ENCODE data around the gene C10orf105.

Gene C10orf105

DNA sequence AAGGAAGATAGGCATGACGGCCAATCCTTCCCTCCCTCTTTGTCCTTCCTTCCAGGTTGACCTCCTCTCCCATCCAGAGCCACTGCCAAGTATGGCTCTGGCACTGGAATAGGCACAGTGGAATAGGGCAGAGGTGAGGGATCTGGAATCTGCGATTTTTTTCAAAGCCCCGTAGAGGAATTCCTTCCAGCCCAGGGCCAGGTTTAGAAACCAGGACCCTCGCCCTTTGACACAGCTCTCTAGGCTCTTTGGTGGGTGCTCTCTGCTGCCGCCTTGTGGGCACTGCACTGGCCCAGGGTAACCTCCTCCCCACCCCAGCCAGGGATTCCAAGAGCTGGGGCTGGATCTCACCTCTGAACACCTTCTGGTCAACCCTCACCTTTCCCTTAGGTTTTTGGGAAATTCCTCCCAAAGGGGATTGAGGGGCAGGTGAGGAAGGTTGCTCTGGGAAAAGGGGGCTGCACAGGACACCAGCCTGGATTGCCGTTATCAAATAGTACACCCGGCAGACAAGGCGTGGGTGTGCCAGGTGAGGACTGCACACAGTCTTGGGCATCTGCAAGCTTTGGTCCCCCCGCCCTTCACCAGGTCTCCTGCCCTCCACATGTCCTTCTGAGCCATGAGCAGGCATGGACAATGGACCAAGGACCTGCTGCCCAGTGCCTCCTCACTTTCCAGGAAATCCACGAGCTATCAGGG, 22.8 kb downstream of the C10orf105 start:
- no peaks in the 10 kb centered on the region; the same call in 1 of the 2 replicates for H3K4me1 ChIP-seq (ENCODE audit: insufficient read depth, low read length)
- no peaks in the 10 kb centered on the region for H3K9me3 ChIP-seq (ENCODE audit: control insufficient read depth, insufficient read depth, low read length)
- no peak overlapping the region for H3K9ac ChIP-seq (ENCODE audit: low read depth, low read length)
- no peaks in the 10 kb centered on the region for H3K36me3 ChIP-seq (ENCODE audit: insufficient read depth, low read length)

- no peaks in the 10 kb centered on the region for H3K9me3 ChIP-seq (ENCODE audit: control insufficient read depth, insufficient read depth, low read length)
- H3K4me1 ChIP-seq (ENCODE audit: insufficient read depth, low read length): no peaks in the 10 kb centered on the region; the same call in 1 of the 2 replicates
- H3K9ac ChIP-seq (ENCODE audit: low read depth, low read length): no peak overlapping the region
- no peaks in the 10 kb centered on the region for H3K36me3 ChIP-seq (ENCODE audit: insufficient read depth, low read length)
Measured at GRCh38 chr10:71695502-71696476, 23.8 kb downstream of the C10orf105 start.

GRCh38 chr10:71694567-71694968, 25.0 kb downstream of the C10orf105 start:
- Histone ChIP-seq H3K36me3 (ENCODE audit: insufficient read depth, low read length) (no peaks in the 10 kb centered on the region), H3K9ac (ENCODE audit: low read depth, low read length) (no peak overlapping the region), H3K4me1 (ENCODE audit: insufficient read depth, low read length) (no peaks in the 10 kb centered on the region; the same call in 1 of the 2 replicates), H3K9me3 (ENCODE audit: control insufficient read depth, insufficient read depth, low read length) (no peaks in the 10 kb centered on the region)

GRCh38 chr10:71694039-71694501, 25.5 kb downstream of the C10orf105 start:
- H3K4me1 ChIP-seq (ENCODE audit: insufficient read depth, low read length): no peaks in the 10 kb centered on the region; the same call in 1 of the 2 replicates
- H3K9me3 ChIP-seq (ENCODE audit: control insufficient read depth, insufficient read depth, low read length): no peaks in the 10 kb centered on the region
- H3K9ac ChIP-seq (ENCODE audit: low read depth, low read length): no peak overlapping the region
- no peaks in the 10 kb centered on the region for H3K36me3 ChIP-seq (ENCODE audit: insufficient read depth, low read length)

DNA sequence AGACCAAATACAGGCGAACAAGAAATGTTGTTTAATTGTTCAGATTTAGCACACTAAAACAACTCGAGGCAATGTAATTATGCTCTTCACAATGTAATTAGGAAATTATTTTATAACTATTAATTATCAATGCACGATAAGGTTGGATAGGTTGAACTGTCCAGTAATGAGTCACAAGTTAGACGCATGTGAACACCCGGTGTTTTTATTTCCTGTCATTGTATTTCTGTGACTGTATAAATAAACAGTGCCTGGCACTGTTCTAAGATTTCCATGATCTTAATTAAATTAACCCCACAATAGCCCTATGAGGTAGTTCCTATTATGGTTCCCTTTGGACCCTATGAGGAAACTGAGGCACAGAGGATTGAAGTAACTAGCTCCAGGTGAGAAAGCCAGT, 26.2 kb downstream of the C10orf105 start:
- no peak overlapping the region for H3K9ac ChIP-seq (ENCODE audit: low read depth, low read length)
- no peaks in the 10 kb centered on the region; the same call in 1 of the 2 replicates for H3K4me1 ChIP-seq (ENCODE audit: insufficient read depth, low read length)
- no peaks in the 10 kb centered on the region for H3K9me3 ChIP-seq (ENCODE audit: control insufficient read depth, insufficient read depth, low read length)
- H3K36me3 ChIP-seq (ENCODE audit: insufficient read depth, low read length): no peaks in the 10 kb centered on the region

GRCh38 chr10:71692598-71693306, 26.8 kb downstream of the C10orf105 start:
- H3K4me1 ChIP-seq (ENCODE audit: insufficient read depth, low read length): no peaks in the 10 kb centered on the region; the same call in 1 of the 2 replicates
- no peak overlapping the region for H3K9ac ChIP-seq (ENCODE audit: low read depth, low read length)
- no peaks in the 10 kb centered on the region for H3K36me3 ChIP-seq (ENCODE audit: insufficient read depth, low read length)
- no peaks in the 10 kb centered on the region for H3K9me3 ChIP-seq (ENCODE audit: control insufficient read depth, insufficient read depth, low read length)

- peaks cover 2% of the 10 kb centered on the region; the same call in 1 of the 2 replicates for H3K4me1 ChIP-seq (ENCODE audit: insufficient read depth, low read length)
- H3K9me3 ChIP-seq (ENCODE audit: control insufficient read depth, insufficient read depth, low read length): no peaks in the 10 kb centered on the region
- no peaks in the 10 kb centered on the region for H3K36me3 ChIP-seq (ENCODE audit: insufficient read depth, low read length)
- H3K9ac ChIP-seq (ENCODE audit: low read depth, low read length): no peak overlapping the region
Measured at GRCh38 chr10:71691405-71691804, 28.2 kb downstream of the C10orf105 start.

DNA sequence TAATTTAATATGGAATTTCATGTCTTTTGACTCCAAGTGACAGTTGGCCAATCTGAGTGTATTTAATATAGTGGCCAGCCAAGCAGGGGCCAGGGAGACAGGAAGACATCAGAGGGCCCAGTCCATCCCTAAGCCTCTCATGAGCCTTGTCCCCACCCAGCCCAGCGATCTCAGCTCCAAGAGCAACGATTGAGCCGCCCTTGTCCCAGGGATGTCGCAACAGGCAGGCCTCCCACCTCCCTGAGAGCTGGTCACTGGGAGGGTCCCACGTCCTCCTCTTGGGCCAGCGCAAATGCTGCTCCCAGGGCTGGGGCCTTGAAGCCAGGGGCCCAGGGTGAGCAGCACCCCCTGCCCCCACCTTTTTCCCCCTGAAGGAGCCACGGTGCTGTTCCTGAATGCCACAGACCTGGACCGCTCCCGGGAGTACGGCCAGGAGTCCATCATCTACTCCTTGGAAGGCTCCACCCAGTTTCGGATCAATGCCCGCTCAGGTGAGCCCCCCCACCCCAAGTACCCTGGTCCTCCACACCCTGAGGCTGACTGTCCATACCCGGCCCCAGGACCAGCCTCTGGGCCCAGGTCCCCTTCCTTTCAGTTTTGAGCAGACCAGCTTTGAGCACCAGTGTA, 29.4 kb downstream of the C10orf105 start:
- Histone ChIP-seq H3K4me1 (ENCODE audit: insufficient read depth, low read length) (peaks cover 14% of the 10 kb centered on the region), H3K9me3 (ENCODE audit: control insufficient read depth, insufficient read depth, low read length) (no peaks in the 10 kb centered on the region), H3K36me3 (ENCODE audit: insufficient read depth, low read length) (no peaks in the 10 kb centered on the region), H3K9ac (ENCODE audit: low read depth, low read length) (no peak overlapping the region)

DNA sequence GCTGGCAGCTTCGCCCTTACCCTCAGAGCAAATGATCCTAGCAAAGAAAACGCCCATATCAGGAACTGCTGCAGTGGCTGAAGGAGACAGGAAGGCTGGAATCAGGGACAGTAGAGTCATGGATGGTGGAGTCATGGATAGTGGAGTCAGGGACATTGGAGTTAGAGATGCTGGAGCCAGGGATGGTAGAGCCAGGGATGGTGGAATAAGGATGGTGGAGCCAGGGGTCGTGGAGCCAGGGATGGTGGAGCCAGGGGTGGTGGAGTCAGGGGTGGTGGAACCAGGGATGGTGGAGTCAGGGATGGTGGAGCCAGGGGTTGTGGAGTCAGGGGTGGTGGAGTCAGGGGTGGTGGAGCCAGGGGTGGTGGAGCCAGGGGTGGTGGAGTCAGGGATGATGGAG, 31.3 kb downstream of the C10orf105 start:
- Histone ChIP-seq H3K9me3 (ENCODE audit: control insufficient read depth, insufficient read depth, low read length) (no peaks in the 10 kb centered on the region), H3K36me3 (ENCODE audit: insufficient read depth, low read length) (no peaks in the 10 kb centered on the region), H3K9ac (ENCODE audit: low read depth, low read length) (no peak overlapping the region), H3K4me1 (ENCODE audit: insufficient read depth, low read length) (peaks cover 24% of the 10 kb centered on the region)

GRCh38 chr10:71687480-71687879, 32.1 kb downstream of the C10orf105 start:
- Histone ChIP-seq H3K9ac (ENCODE audit: low read depth, low read length) (no peak overlapping the region), H3K9me3 (ENCODE audit: control insufficient read depth, insufficient read depth, low read length) (no peaks in the 10 kb centered on the region), H3K36me3 (ENCODE audit: insufficient read depth, low read length) (no peaks in the 10 kb centered on the region), H3K4me1 (ENCODE audit: insufficient read depth, low read length) (peaks cover 24% of the 10 kb centered on the region)

DNA sequence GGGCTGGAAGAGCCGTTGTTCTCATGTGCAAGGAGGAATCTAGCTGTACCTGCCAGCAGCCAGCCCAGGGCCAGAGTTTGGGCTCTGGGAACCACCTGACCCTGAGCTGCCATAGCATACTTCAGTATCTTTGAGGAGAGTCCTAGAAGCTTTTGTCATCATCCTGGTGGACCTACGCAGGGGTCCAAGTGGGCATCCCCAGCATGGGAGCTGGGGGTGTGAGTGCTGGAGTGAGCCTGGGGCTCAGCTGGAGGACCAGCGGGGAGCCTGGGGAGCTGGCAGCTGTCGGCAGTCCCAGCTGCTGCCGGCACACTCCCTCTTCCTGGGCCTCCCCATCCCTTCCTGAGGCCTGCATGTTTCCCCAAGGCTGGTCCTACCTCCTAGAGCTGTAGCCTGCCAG, 32.5 kb downstream of the C10orf105 start:
- Histone ChIP-seq H3K4me1 (ENCODE audit: insufficient read depth, low read length) (peaks cover 24% of the 10 kb centered on the region), H3K36me3 (ENCODE audit: insufficient read depth, low read length) (no peaks in the 10 kb centered on the region), H3K9me3 (ENCODE audit: control insufficient read depth, insufficient read depth, low read length) (no peaks in the 10 kb centered on the region), H3K9ac (ENCODE audit: low read depth, low read length) (no peak overlapping the region)

GRCh38 chr10:71685554-71686232, 33.9 kb downstream of the C10orf105 start:
- Histone ChIP-seq H3K9ac (ENCODE audit: low read depth, low read length) (no peak overlapping the region), H3K9me3 (ENCODE audit: control insufficient read depth, insufficient read depth, low read length) (no peaks in the 10 kb centered on the region), H3K36me3 (ENCODE audit: insufficient read depth, low read length) (no peaks in the 10 kb centered on the region)

GRCh38 chr10:71684356-71685173, 35.0 kb downstream of the C10orf105 start:
- H3K4me1 ChIP-seq (ENCODE audit: insufficient read depth, low read length): peaks cover 24% of the 10 kb centered on the region
- no peaks in the 10 kb centered on the region for H3K9me3 ChIP-seq (ENCODE audit: control insufficient read depth, insufficient read depth, low read length)
- H3K9ac ChIP-seq (ENCODE audit: low read depth, low read length): no peak overlapping the region
- no peaks in the 10 kb centered on the region for H3K36me3 ChIP-seq (ENCODE audit: insufficient read depth, low read length)

More at GRCh38 chr10:71685554-71686232, 33.9 kb downstream of the C10orf105 start:
- peaks cover 24% of the 10 kb centered on the region for H3K4me1 ChIP-seq (ENCODE audit: insufficient read depth, low read length)

Data from ES-I3 (cell line).